NCI-H2196 treated with DMSO at 0.1 percent for 48 hours (cell line): ENCODE measurements around the gene SOBP.
"Not testable (repeated sequence)": the region's sequence is repeated elsewhere in the genome, so short reads cannot be mapped to it uniquely, and the experiment has no call there.

Source experiments
- DNase-seq: peaks from one replicate; lab custom pipeline; 2025; ENCODE audit not compliant: unreplicated experiment; lab: John Stamatoyannopoulos, UW

The SOBP gene, protein sequence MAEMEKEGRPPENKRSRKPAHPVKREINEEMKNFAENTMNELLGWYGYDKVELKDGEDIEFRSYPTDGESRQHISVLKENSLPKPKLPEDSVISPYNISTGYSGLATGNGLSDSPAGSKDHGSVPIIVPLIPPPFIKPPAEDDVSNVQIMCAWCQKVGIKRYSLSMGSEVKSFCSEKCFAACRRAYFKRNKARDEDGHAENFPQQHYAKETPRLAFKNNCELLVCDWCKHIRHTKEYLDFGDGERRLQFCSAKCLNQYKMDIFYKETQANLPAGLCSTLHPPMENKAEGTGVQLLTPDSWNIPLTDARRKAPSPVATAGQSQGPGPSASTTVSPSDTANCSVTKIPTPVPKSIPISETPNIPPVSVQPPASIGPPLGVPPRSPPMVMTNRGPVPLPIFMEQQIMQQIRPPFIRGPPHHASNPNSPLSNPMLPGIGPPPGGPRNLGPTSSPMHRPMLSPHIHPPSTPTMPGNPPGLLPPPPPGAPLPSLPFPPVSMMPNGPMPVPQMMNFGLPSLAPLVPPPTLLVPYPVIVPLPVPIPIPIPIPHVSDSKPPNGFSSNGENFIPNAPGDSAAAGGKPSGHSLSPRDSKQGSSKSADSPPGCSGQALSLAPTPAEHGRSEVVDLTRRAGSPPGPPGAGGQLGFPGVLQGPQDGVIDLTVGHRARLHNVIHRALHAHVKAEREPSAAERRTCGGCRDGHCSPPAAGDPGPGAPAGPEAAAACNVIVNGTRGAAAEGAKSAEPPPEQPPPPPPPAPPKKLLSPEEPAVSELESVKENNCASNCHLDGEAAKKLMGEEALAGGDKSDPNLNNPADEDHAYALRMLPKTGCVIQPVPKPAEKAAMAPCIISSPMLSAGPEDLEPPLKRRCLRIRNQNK

DNA sequence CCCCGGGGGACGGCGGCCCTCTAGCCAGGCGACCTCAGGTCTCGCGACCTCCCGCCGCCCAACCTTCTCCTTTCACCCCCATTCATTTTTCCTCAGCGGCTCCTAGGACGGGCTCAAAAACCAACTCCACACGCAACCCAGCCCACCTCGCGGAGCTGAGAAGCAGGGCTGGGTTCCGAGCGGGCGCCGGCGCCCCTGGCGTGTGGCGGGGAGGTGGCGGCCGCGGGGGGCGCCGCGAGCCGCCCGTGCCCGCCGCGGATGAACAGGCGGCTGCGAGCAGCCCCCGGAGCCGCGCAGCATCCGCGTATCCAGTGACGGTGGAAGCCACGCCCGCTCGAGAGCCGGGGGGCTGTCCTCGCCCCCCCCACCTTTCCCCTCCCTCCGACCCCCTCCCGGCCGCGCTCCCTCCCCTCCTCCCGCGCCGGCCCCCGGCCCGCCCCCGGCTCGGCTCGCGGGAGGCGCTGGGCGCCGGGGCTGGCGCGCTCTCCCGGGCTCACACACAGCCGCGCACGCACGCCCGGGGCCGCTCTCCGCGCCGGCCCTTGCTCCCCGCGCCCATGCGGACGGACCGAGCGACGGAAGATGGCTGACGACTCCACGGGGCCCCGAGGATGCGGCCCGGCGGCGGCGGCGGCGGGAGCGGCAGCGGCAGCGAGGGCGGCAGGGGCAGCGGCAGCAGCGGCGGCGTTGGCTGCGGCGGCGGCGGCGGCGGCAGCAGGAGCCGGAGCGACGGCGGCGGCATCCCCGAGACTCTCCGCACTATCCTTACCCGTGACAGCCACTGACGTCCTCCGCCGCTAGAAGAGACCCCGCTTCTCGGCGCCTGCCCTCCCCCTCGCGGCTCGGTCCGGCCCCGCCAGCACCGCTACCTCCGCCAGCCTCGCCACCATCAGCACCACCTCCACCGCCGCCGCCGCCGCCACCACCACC is at the start of gene SOBP:
SOBP (plus strand) TSS at position 482 of the 930 bp plus-strand sequence. CDS start 500 bp downstream, outside the sequence.
- DNase-seq = peak; percentile 20

DNA sequence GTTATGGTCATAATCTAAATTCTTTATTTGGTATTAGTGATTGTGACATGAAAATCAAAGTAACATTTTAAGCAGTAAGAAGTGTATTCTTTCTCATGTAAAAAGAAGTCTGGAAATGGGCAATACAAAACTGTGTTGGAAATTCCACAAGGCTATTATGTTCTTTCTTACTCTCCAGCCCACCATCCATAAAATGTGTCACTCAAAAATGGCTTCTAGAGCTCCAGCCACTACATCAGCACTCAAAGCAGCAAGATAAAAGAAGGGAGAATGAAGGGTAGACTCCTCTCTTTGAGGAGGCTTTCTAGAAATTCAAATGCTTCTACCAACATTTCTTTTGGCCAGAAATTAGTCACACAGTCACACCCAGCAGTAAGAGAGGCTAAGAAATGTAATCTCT is 49.0 kb upstream of the SOBP start:
- DNase-seq = no peak

DNA sequence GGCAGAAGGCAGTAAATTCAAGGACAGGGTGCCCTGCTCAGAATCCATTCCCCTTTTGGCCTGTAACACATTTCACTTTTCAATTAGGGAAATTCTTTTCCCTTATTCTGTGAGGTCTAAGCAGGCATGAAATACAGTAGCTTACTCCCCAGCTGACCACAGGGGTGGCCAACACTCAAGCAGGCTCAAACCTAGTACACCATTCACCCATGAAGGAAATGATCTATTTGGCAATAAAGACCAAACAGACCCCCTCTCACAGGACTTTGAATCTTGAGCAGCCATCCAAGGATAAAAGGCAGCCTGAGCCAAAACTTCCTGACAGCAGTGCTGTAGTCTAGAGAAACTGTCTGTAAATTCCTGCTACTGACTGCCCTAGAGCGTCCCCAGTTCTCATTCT is 48.2 kb upstream of the SOBP start:
- no peak for DNase-seq

DNA sequence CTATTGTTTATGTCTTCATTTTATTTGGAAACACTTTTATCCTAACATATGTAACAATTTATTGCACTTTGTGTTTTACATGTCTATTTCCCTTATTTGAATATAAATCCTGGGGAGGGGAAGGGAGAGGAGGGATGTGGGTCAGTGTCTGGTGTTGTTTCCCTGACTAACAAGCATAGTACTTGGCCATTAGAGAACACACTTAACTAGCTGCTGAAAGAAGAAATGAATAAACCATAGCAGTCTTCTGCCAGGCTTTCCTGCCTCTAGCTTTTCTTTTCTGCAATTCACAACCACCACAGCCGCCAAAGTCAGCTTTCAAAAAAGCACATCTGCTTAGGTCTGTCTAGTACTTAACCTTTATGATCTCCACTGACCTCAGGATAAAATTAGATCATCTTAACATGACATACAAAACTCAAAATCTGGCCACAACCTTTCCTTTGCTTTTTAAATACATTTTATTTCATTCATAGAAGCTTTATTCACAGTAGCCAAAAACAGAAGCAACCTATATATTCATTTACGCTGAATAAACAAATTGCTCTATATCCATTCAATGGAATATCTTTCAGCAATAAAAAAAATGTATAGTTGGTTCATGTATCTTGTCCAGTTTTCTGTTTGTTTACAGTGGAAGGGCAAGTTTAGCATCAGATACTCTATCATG is 46.8 kb upstream of the SOBP start:
- DNase-seq = no peak

DNA sequence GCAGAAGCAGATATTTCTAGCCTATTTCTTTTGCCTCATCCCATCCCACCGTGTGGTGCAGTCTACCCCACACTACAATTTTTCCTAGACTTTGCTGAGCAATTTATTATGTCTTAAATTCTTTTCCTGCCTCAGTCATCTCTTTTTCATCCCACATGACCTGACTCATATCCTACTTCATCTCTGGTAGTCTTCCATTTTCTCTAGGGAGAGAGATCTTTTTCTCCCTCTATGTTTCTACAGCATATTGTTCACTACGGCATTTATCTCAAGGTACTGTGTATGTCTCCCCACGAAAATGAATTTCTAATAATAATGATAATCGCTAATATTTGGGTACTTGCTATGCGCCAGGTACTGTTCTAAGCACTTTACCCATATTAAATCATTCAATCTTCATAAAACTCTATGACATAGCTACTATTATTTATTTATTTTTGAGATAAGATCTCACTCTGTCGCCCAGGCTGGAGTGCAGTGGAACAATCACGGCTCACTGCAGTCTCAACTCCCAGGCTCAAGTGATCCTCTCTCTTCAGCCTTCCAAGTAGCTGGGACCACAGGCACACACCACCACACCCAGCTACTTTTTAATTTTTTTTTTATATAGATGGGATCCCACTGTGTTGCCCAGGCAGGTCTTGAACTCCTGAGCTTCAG is 46.2 kb upstream of the SOBP start:
- DNase-seq = no peak

DNA sequence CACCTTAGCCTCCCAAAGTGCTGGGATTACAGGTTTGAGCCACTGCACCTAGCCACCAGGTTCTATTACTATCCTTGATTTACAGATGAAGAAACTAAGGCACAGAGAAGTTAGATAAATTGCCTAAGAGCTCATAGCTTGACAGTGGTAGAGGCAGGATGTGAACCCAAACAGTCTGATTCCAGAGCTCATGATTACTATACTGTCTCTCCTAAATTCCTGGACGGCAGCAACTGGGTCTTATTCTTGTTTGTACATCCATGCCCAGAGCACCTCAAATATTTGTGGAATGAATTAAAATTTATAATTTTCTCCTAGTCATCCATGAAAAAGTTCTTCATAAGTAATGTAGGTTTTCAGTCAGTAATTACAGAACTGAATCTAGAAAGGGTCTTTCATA is 45.6 kb upstream of the SOBP start:
- no peak for DNase-seq

DNA sequence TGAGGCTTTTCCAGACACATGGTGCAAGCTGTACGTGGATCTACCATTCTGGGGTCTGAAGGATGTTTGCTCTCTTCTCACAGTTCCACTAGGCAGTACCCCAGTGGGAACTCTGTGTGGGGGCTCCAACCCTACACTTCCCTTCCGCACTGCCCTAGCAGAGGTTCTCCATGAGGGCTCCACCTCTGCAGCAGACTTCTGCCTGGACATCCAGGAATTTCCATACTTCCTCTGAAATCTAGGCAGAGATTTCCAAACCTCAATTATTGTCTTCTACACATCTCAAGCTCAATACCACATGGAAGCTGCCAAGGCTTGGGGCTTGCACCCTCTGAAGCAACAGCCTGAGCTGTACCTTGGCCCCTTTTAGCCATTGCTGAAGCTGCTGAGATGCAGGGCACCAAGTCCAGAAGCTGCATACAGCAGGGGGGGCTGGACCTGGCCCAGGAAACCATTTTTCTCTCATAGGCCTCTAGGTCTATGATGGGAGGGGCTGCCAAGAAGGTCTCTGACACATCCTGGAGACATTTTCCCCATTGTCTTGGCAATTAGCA is 42.2 kb upstream of the SOBP start:
- DNase-seq = no peak

DNA sequence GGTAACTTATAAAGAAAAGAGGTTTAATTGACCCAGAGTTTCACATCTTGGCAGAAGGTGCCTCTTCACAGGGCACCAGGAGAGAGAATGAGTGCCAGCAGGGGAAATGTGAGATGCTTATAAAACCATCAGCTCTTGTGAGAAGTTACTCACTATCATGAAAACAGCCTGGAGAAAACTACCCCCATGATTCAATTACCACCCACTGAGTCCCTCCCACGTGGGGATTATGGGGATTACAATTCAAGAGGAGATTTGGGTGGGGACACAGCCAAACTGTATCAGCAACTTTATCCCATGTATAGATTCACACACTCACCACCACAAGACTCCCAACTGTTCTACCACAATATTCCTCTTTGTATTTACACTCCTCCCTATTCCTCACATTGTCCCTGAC is 41.1 kb upstream of the SOBP start:
- no peak for DNase-seq

DNA sequence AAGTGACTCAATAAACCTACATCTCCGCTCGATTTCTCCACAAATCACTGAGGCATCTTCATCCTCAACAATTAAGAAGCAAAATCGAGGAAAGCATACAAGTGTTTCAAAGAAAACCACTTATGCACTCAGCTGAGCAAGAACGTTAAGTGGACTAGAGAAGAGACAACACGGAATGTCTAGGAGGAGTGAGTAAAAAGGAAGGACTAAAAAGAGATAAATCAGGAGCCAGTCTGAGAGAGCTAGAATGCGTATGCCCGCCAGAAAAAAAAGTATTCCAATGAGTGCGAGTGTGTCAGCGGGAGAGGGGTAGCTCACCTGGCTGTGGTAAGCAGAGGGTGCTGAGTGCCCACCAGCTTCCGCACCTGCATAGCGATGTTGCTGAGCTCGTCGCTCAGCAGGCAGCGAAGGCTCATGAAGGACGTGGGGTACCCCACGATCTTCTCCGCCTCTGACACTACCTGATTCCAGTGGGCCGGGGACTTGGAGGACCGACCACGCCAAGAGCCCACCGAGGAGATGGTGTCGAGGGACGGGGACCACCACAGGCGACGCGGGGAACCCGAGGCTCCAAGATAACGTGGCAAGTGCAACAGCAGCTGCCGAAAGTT is 31.1 kb upstream of the SOBP start:
- no peak for DNase-seq

DNA sequence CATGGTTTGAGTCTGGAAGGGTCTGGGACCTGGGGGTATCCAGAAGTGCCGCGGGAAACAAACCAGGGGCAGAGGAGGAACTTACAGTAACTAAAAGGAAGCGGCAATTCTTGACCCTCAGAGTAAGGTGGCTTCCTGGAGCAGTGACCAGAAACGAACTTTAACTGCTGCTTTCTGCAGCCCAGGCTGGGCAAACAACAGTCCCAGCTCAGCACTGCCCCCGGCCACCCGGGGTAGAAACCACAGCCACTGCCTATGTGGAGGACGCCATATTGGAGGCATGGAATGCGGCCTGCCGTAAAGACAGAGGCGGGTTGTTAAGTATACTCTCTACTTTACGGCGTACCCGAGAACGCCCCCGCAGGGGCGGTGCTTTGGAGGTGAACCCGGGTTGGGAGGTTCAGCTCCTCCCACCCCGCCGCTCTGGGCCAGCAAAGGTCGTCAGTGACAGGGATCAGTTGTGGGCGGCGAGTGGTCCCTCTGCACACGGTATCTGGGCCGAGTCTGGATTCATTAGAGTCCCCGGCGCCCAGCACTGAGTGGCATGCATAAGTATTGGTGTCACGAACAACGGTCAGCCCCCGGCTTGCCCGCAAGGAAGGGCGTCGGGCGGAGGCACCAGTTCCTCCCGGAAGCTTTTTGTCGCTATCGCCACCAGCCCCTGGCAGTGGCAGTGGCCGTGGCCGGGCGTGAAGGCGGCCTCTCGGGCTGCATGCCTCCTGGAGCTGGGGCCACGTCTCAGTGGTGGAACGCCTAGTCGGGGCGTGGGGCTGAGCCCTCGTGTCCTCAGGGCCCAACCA is 30.4 kb upstream of the SOBP start, which contains the start of gene PDSS2:
PDSS2 (minus strand) TSS at position 282 of the 800 bp plus-strand sequence; CDS start at position 3, 279 bp downstream.
- DNase-seq = peak; percentile 86

DNA sequence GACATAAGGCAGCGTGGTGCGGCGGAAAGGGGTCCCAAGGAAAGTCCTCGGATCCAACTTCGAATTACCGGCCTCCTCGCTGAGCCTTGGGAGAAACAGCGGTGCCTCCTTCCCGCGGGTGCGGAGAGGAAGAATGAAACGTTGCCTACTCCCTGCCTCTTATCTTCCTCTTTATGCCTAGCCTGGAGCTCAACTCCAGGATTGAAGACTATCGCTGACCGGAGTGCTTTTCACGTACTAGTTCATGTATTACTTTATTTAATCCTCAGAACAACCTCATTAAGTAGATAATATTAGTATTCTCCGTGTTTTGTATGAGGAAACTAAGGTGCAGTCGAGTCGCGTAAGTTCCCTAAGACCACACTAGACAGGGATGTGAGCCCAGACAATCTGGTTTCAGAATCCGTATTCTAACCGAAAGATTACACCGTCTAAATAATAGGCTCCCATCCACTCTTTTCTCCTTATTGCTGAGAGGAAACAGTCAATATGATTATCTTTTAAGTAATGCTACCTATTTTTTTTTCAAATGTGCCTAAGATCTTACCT is 29.8 kb upstream of the SOBP start:
- DNase-seq = no peak

DNA sequence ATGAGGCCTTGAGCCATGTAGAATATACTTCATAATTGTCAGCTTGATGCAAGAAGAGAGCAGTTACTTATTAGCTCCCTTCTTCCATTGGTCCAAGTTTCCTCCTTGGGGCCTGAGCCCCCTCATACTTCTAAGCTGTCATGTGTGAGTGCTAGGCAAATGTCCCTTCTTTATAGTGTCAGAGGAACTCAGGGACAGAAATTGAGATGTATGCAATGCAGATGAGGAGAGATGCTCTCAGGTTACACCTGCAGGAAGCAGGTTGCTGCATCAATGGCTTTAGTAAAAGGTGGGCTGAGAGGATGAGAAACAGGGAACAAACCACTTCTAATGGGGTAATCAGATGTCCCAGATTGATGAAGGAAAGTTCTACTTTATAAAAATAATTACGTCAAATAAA is 23.9 kb upstream of the SOBP start:
- DNase-seq = no peak

DNA sequence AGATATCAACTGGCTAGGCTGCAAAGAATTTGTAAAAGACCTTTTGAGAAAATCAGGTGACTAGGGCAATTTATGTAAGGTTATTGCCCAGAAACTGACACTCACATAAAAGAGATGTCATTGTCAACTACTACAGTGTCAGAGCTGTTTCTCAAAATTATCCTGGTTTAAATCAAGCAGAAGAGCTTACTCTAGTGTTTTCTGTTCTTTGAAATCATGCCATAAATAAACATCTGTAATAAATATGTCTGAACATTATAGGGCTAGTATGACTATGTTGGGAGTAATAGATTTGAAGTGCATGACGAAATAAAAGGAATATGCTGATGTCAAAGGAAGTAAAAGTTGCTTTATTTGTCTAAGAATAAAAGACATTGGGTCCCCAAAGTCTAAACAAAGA is 19.6 kb upstream of the SOBP start:
- no peak for DNase-seq

DNA sequence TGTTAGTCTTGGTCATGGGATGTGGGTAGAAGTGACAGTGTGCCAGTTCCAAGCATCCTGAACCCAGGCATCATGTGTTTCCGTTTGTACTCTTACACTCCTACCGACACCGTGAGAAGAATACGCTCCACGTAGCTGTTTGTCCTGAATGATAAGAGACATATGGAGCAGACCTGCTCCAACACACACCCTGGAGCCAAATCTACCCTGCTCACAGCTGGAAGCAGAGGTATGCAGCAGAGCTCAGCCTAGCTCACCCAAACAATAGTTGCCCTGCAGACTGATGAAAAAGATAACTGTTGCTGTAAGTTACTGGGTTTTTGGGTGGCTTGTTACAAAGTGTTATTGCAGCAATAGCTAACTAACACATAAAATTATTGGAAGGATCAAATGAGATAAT is 16.3 kb upstream of the SOBP start:
- DNase-seq = no peak

DNA sequence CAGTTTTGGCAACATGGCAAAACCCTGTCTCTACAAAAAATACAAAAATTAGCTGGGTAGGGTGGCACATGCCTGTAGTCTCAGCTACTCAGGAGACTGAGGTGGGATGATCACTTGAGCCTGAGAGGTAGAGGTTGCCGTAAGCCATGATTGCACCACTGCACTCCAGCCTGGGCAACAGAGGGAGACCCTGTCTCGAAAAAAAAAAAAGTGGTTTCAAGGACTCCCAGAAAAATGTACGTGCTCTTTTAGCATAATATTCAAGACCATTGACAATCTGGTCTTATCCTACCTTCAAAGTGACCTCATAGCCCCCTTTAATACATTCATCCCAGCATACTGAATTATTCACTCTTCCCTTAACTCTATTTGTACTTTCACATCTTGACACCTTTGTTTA is 14.6 kb upstream of the SOBP start:
- DNase-seq = not testable (repeated sequence)

DNA sequence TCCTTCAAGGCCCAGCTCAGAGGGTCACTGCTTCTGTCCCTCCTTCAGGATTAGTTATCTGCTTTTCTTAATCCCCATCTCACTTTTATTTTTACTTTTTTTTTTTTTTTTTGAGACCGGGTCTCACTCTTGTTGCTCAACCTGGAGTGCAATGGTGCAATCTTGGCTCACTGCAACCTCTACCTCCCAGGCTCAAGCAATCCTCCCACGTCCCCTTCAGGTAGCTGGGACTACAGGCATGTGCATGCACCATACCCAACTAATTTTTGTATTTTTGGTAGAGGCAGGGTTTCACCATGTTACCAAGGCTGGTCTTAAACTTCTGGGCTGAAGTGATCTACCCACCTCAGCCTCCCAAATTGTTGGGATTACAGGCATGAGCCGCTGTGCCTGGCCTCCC is 14.1 kb upstream of the SOBP start:
- DNase-seq = not testable (repeated sequence)

DNA sequence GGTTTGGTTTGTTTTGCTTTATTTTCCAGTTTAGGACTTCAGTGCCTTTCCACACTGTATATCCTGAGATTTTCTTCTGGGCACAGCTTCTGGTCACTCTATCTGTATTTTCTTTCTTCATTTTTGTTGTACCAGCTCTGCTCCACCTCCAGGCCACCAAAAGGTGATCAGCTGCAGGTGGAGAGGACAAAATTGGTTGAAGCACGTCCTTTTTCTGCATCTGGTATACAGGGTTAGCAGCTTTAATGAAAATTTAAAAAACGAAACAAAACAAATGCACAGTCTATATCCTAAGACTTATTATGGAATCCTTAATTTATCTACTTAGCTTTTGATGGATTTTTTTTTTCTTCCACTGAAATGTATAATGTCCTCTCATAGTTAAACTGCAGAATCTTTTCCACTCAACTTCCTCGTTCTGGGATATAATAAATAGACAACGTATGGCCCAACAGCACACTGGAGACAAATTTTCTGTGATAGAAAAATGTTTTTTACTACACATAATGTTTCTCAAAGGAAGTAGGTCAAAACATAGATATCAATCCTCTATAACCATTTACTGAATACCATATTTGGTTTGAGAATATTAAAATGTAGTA is 10.7 kb upstream of the SOBP start:
- no peak for DNase-seq

DNA sequence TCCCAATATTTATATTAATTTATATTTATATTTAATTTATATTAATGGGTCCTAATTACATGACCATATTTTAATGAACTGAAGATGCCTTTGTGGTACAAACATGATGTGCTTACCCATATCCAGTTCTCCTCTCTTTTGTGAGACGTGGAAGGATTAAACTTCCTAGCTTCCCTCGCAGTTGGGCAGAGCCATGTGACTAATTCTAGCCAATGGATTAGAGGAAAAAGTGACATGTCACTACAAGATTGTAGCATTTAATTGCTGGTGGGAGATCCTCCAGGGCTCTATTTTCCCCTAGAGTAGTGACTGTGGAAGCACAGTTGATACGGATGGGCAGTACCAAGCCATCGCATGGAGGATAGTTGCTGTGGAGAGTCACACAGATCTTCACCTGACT is 4.8 kb upstream of the SOBP start:
- DNase-seq = no peak
